Right cardiac atrium (tissue), 5 donors: Measurements from ENCODE around the gene WDCP. TPM values are rescaled to one million over a fixed set of nuclear protein-coding genes. Genes with fewer than 3 reads are reported as not detected.

Experiments used
- ATAC-seq, 2 donors: fragments of 200-7000 bp; cut with Tn5 transposase; one replicate each; pipeline versions ENCODE4 v1.8.0 to v1.9.1; 2020; ENCODE audit warnings: moderate library complexity in 2 of 2, mild to moderate bottlenecking in 1 of 2
- DNase-seq, 3 donors: peaks; one replicate each; pipeline ENCODE4 v3.0.0-alpha.2; 2020
- H3K27ac ChIP-seq: one replicate; pipeline ENCODE4 v1.5.1; 2013; ENCODE audit warnings: mild to moderate bottlenecking, low read length, control low read depth, moderate library complexity
- H3K27me3 ChIP-seq: one replicate; pipeline ENCODE4 v1.6.1; 2013; ENCODE audit not compliant: control insufficient read depth, insufficient read depth
- H3K4me1 ChIP-seq: one replicate; pipeline ENCODE4 v1.6.1; 2013; ENCODE audit warnings: low read length; ENCODE audit not compliant: control insufficient read depth, insufficient read depth
- H3K4me3 ChIP-seq: one replicate; pipeline ENCODE4 v1.5.1; 2013; ENCODE audit warnings: low read length, control low read depth
- H3K9me3 ChIP-seq: one replicate; pipeline ENCODE4 v1.6.1; 2013; ENCODE audit warnings: low read length; ENCODE audit not compliant: control insufficient read depth
- WGBS: extraction: QIAGEN DNeasy Blood & Tissue Kit; methylation state at CpG from one replicate; pipeline ENCODE4 v1.1.7; 2013; 5-methylcytosine and 5-hydroxymethylcytosine counted together
- intact Hi-C, 4 donors: fragments of 100-400 bp; cut with DNase I; formaldehyde crosslinking; loops; one replicate each; pipeline versions ENCODE4 v1.11.0 to v1.14.0; 2022 to 2023
- polyA plus RNA-seq: library from polyadenylated mRNA; stranded (reverse); fragments of 200-250 nt; gene quantifications from one replicate; pipeline ENCODE4 v1.2.3, GENCODE V29; 2013
- total RNA-seq, 4 donors: library from RNA; stranded (reverse); fragmentation: NEBNext Ultra II Directional; extraction: Animal tissue kit (Norgen Biotek cat#: 25700); gene quantifications; one replicate each; pipeline ENCODE4 v1.2.1, GENCODE V29; 2021
- donor health status: healthy with polysubstance abuse.
- donor health status: DM: no; HTN: yes; CAD: no.
- donor health status: DM: no; HTN: no; CAD: no.
- donor health status: DM: no; HTN: yes; CAD: no; lungs with severe emphysema.
- donor health status: DM: yes; HTN: yes; CAD: no.

Gene WDCP
- total and polyA plus RNA-seq, 5 donors = 2.1 to 7.3 (median 5.9) TPM

GRCh38 chr2:24082787-24083566 lies 35.8 kb upstream of the WDCP start:
- H3K27ac ChIP-seq = peak overlapping the region; percentile 99
- 86% methylated on average over 8 of the region's 8 CpGs for WGBS

GRCh38 chr2:24080701-24081100 lies 33.5 kb upstream of the WDCP start:
- WGBS = 72% methylated on average over 2 of the region's 2 CpGs
- no peak for DNase-seq
- H3K4me1 ChIP-seq = no peaks in the 10 kb centered on the region
- intact Hi-C loops = loop anchor here in 2 of 4 donors (10.0 kb wide), 1 partner anchor 156 kb away; the partner anchor contains the start of gene ATAD2B (in 2 of the 2)
- no peak for ATAC-seq
- no peak overlapping the region for H3K4me3 ChIP-seq
- H3K27me3 ChIP-seq = no peaks in the 10 kb centered on the region
- no peaks in the 10 kb centered on the region for H3K9me3 ChIP-seq
- H3K27ac ChIP-seq = no peak overlapping the region

More at GRCh38 chr2:24082787-24083566, 35.8 kb upstream of the WDCP start:
- ATAC-seq = no peak
- intact Hi-C loops = loop anchor here in 2 of 4 donors (10.0 kb wide), 1 partner anchor 158 kb away; the partner anchor contains the start of gene ATAD2B (in 2 of the 2)
- DNase-seq = peak in 2 of 3 donors; percentile 26 to 56
- peak overlapping the region; percentile 64 for H3K4me3 ChIP-seq
- H3K4me1 ChIP-seq = no peaks in the 10 kb centered on the region
- no peaks in the 10 kb centered on the region for H3K9me3 ChIP-seq
- H3K27me3 ChIP-seq = no peaks in the 10 kb centered on the region

- H3K4me3 ChIP-seq = peak overlapping the region; percentile 87
- intact Hi-C loops = no loop called here
- no peaks in the 10 kb centered on the region for H3K9me3 ChIP-seq
- DNase-seq (no peak), ATAC-seq (no peak)
- H3K4me1 ChIP-seq = peaks cover 2% of the 10 kb centered on the region
- 61% methylated on average over 2 of the region's 2 CpGs for WGBS
- no peaks in the 10 kb centered on the region for H3K27me3 ChIP-seq
- no peak overlapping the region for H3K27ac ChIP-seq
Observed at GRCh38 chr2:24077879-24078278, 30.7 kb upstream of the WDCP start.

GRCh38 chr2:24077535-24077877 lies 30.3 kb upstream of the WDCP start:
- no peak for ATAC-seq
- no peak for DNase-seq
- intact Hi-C loops = no loop called here
- Histone ChIP-seq H3K4me1 (peaks cover 2% of the 10 kb centered on the region), H3K27me3 (no peaks in the 10 kb centered on the region), H3K4me3 (peak overlapping the region; percentile 87), H3K9me3 (no peaks in the 10 kb centered on the region), H3K27ac (peak overlapping the region; percentile 89)
- WGBS = 10% methylated on average over 9 of the region's 9 CpGs

DNA sequence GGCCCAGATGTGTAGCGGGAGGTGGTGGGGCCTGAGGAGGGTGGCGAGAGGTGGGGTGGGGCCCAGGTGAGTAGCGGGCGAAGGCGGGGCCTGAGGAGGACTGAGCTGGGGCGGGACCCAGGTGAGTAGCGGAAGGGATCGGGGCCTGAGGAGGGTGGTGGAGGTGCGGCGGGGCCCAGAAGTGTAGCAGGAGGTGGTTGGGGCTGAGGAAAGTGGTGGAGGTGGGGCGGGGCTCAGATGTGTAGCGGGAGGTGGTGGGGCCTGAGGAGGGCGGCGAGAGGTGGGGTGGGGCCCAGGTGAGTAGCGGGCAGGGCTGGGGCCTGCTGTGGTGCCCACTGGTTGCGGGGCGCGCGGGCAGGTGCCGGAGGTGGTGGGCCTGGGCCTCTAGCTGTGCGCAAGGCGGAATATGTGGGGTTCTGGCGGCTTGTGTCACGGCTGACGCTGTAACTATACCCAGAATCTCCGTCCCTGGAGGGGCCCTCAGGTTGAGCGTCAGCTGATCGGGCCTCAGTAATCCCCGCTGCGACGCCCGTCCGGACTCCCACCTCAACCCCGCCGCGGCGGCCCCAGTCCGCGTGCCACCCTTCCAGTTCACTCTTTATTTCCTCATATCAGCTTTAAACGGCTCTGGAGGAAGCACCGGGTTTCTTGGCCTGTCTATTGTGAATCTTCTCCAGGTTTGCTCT lies 29.8 kb upstream of the WDCP start:
- no peaks in the 10 kb centered on the region for H3K9me3 ChIP-seq
- H3K4me3 ChIP-seq = peak overlapping the region; percentile 87
- intact Hi-C loops = no loop called here
- DNase-seq (peak in 1 of 3 donors; percentile 69), ATAC-seq (peak in 1 of 2 donors; percentile 7)
- H3K27me3 ChIP-seq = no peaks in the 10 kb centered on the region
- peak overlapping the region; percentile 89 for H3K27ac ChIP-seq
- 2% methylated on average over 41 of the region's 41 CpGs for WGBS
- H3K4me1 ChIP-seq = peaks cover 2% of the 10 kb centered on the region

GRCh38 chr2:24075915-24076848 lies 29.0 kb upstream of the WDCP start, which contains the start of gene SF3B6:
SF3B6 (minus strand) TSS chr2:24076326; CDS start chr2:24076229, 97 bp downstream.
- H3K27me3 ChIP-seq = no peaks in the 10 kb centered on the region
- intact Hi-C loops = no loop called here
- H3K9me3 ChIP-seq = no peaks in the 10 kb centered on the region
- under 1% methylated on average over 64 of the region's 64 CpGs for WGBS
- peak; percentile 98 to 99 (median 98) for DNase-seq
- peaks cover 2% of the 10 kb centered on the region for H3K4me1 ChIP-seq
- peak within 1 kb of the TSS; percentile 92 for H3K27ac ChIP-seq
- peak; percentile 97 for ATAC-seq
- peak within 1 kb of the TSS; percentile 87 for H3K4me3 ChIP-seq

GRCh38 chr2:24075259-24075658 lies 28.1 kb upstream of the WDCP start:
- no peak for DNase-seq
- no peak for ATAC-seq
- Histone ChIP-seq H3K9me3 (no peaks in the 10 kb centered on the region), H3K27me3 (no peaks in the 10 kb centered on the region), H3K4me3 (peak overlapping the region; percentile 87), H3K4me1 (peaks cover 2% of the 10 kb centered on the region), H3K27ac (no peak overlapping the region)
- intact Hi-C loops = no loop called here
- 70% methylated on average over 5 of the region's 5 CpGs for WGBS

DNA sequence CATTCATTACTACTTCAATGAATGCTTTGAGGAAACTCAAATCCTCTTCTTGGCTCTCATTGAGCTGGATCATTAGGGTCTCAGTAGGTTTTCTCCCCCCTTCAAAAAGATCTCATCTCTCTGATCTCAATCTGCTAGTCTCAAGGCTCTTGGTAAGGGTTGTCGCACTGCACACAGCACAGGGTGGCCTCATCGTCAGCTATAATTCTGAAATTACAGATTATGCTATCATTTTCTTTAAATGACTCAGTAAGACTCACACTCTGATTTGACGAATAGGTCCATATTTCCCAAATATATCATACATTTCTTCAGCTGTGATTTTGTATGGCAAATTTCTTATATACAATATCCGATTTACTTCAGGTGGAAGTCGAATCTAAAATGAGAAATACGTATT lies 26.6 kb upstream of the WDCP start:
- Histone ChIP-seq H3K4me1 (peaks cover 2% of the 10 kb centered on the region), H3K27me3 (no peaks in the 10 kb centered on the region), H3K4me3 (no peak overlapping the region), H3K27ac (no peak overlapping the region), H3K9me3 (no peaks in the 10 kb centered on the region)
- ATAC-seq (no peak), DNase-seq (no peak)
- intact Hi-C loops = no loop called here
- WGBS = 88% methylated on average over 6 of the region's 6 CpGs

- no peak overlapping the region for H3K4me3 ChIP-seq
- ATAC-seq (no peak), DNase-seq (no peak)
- no peaks in the 10 kb centered on the region for H3K27me3 ChIP-seq
- H3K9me3 ChIP-seq = no peaks in the 10 kb centered on the region
- 93% methylated on average over 4 of the region's 4 CpGs for WGBS
- intact Hi-C loops = no loop called here
- H3K4me1 ChIP-seq = peaks cover 2% of the 10 kb centered on the region
- no peak overlapping the region for H3K27ac ChIP-seq
Observed at GRCh38 chr2:24072259-24072658, 25.1 kb upstream of the WDCP start.

DNA sequence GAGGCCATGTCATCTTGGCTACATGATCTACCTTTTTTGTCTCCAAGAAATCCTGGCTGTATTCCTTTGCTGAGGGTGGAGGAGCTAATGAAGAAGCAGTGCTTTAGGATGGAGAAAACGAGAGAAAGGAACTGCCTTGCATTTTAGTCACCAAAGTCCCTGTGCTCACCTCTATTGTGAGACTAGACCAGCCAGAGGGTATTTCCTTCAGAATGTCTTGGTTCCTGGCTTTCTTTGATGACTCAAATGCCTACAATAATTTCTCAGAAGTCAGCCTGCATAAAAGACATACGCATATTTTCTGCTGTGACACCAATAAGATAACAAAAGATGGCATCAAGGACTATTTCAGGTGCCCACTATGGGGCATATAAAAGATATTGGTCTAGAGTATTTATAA lies 18.1 kb upstream of the WDCP start:
- Histone ChIP-seq H3K4me3 (no peak overlapping the region), H3K4me1 (no peaks in the 10 kb centered on the region), H3K27me3 (no peaks in the 10 kb centered on the region), H3K27ac (no peak overlapping the region), H3K9me3 (no peaks in the 10 kb centered on the region)
- DNase-seq = no peak
- intact Hi-C loops = no loop called here
- 81% methylated on average over 2 of the region's 2 CpGs for WGBS
- ATAC-seq = no peak
